ENCODE measurements around the gene SHROOM3.
"Not testable (repeated sequence)": the region's sequence is repeated elsewhere in the genome, so short reads cannot be mapped to it uniquely, and the experiment has no call there.

The SHROOM3 gene

GRCh38 chr4:76595435-76595834 lies 160.4 kb downstream of the SHROOM3 start:
- no peak for DNase-seq (ENCODE audit: low spot score)

GRCh38 chr4:76596713-76597112 lies 161.7 kb downstream of the SHROOM3 start:
- no peak for DNase-seq (ENCODE audit: low spot score)

GRCh38 chr4:76597423-76597979 lies 162.5 kb downstream of the SHROOM3 start:
- no peak for DNase-seq (ENCODE audit: low spot score)

- no peak for DNase-seq (ENCODE audit: low spot score)
Measured at GRCh38 chr4:76600447-76600846, 165.4 kb downstream of the SHROOM3 start.

- no peak for DNase-seq (ENCODE audit: low spot score)
Measured at GRCh38 chr4:76601791-76602190, 166.8 kb downstream of the SHROOM3 start.

GRCh38 chr4:76605099-76605563 lies 170.1 kb downstream of the SHROOM3 start:
- DNase-seq (ENCODE audit: low spot score) = no peak

GRCh38 chr4:76606645-76607265 lies 171.7 kb downstream of the SHROOM3 start:
- no peak for DNase-seq (ENCODE audit: low spot score)

- DNase-seq (ENCODE audit: low spot score) = no peak
Measured at GRCh38 chr4:76607266-76607799, 172.3 kb downstream of the SHROOM3 start.

GRCh38 chr4:76607846-76608245 lies 172.8 kb downstream of the SHROOM3 start:
- DNase-seq (ENCODE audit: low spot score) = no peak

GRCh38 chr4:76608549-76608948 lies 173.5 kb downstream of the SHROOM3 start:
- DNase-seq (ENCODE audit: low spot score) = not testable (repeated sequence)

GRCh38 chr4:76610751-76611547 lies 175.9 kb downstream of the SHROOM3 start:
- DNase-seq (ENCODE audit: low spot score) = no peak

GRCh38 chr4:76611616-76612207 lies 176.7 kb downstream of the SHROOM3 start:
- DNase-seq (ENCODE audit: low spot score) = no peak

- DNase-seq (ENCODE audit: low spot score) = no peak
Measured at GRCh38 chr4:76614589-76614988, 179.6 kb downstream of the SHROOM3 start.

GRCh38 chr4:76615999-76616398 lies 181.0 kb downstream of the SHROOM3 start:
- DNase-seq (ENCODE audit: low spot score) = no peak

GRCh38 chr4:76616526-76616925 lies 181.5 kb downstream of the SHROOM3 start:
- no peak for DNase-seq (ENCODE audit: low spot score)

- peak; percentile 97 for DNase-seq (ENCODE audit: low spot score)
Measured at GRCh38 chr4:76620723-76621468, 185.9 kb downstream of the SHROOM3 start.

GRCh38 chr4:76622126-76622525 lies 187.1 kb downstream of the SHROOM3 start:
- no peak for DNase-seq (ENCODE audit: low spot score)

GRCh38 chr4:76622717-76623116 lies 187.7 kb downstream of the SHROOM3 start:
- DNase-seq (ENCODE audit: low spot score) = peak; percentile 71

- DNase-seq (ENCODE audit: low spot score) = peak; percentile 77
Measured at GRCh38 chr4:76623217-76624045, 188.4 kb downstream of the SHROOM3 start.

- peak; percentile 75 for DNase-seq (ENCODE audit: low spot score)
Measured at GRCh38 chr4:76624241-76624681, 189.2 kb downstream of the SHROOM3 start.

All from cerebellar cortex (tissue), 1 donor.